Effector CD4-positive, alpha-beta T cell (primary cell): ENCODE data around the gene CST7.
A peak's percentile ranks its signal among the peaks of the same experiment; 100 is the strongest.
"Not testable (repeated sequence)": the region's sequence is repeated elsewhere in the genome, so short reads cannot be mapped to it uniquely, and the experiment has no call there.

Source experiments
- DNase-seq: peaks from one replicate; pipeline ENCODE4 v3.0.0-alpha.2; 2020
- total RNA-seq: gene quantifications from one replicate; lab custom pipeline; 2026; lab: John Stamatoyannopoulos, UW

Gene CST7
- total RNA-seq = 6.8 reads per million, percentile 25 among the genes with 10 or more reads in this experiment

DNA sequence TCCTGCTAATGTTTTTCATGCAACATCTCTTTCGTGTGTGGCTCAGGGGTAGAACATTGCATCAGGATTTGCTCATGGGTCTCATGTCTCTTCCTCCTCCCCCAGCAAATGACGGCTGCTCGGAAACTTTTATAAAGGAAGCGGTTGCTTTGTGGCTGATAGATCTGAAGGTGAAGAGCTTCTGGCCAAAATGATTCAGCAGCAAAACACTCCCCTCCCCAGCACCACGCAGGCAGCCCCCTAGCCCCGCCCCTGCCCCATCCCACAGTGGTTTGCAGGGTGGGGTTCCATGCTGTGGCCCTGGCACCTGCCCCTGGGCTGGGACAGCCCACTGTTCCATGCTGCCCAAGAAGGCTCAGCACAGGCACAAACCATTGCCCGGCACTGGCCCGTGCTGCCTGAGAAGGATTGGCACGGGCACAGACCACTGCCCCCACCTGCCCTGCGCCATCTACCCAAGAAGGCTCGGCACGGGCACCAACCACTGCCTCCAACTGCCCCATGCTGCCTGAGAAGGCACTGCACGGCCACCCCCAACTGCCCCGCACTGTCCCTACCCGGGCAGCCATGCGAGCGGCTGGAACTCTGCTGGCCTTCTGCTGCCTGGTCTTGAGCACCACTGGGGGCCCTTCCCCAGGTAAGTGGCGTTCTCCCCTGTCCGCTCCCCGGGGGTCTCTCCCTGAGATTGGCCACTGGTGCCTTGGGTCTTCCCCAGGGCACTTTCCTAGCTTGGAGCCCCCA is at the start of gene CST7:
CST7 (plus strand) TSS at position 331 of the 741 bp plus-strand sequence; CDS start at position 568, 237 bp downstream.
- peak; percentile 68 for DNase-seq

DNA sequence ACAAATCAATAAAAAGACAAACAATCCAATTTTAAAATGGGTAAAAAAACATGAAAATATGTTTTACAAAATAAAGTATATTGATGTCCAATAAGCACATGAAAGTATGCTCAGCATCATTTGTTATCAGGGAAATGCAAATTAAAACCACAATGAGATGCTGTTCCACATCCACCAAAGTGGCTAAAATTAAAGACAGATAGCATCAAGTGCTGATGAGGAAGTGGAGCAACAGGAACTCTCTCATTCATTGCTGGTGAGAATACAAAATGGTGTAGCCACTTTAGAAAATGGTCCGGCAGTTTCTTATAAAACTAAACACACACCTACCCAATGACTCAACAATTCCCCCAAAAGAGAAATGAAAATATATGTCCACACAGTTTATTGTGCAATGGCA is 42.3 kb upstream of the CST7 start:
- DNase-seq = no peak

GRCh38 chr20:24908642-24909041 is 40.4 kb upstream of the CST7 start:
- no peak for DNase-seq

- DNase-seq = no peak
These were observed 39.8 kb upstream of the CST7 start for GRCh38 chr20:24909086-24909780.

GRCh38 chr20:24909861-24910260 is 39.2 kb upstream of the CST7 start:
- DNase-seq = no peak

DNA sequence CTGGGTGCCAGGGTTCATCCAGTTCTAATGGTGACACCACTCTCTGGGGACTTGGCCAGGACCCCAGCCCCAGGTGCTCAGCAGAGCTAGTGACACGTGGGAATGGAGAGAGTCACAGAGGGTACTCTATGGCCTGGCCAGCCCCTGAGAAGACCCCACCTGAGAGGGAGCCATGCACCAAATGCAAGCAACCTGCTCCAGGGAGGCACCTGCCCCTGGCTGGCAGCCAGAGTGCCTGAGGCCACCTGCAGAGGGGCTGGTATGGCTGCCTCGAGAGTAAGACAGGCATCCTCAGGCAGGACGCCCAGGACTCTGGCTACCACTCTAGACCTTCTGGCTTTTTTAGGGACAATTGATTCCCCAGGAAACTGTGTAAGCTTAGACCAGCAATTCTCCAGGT is 38.6 kb upstream of the CST7 start:
- no peak for DNase-seq

GRCh38 chr20:24911461-24911860 is 37.6 kb upstream of the CST7 start:
- DNase-seq = no peak

DNA sequence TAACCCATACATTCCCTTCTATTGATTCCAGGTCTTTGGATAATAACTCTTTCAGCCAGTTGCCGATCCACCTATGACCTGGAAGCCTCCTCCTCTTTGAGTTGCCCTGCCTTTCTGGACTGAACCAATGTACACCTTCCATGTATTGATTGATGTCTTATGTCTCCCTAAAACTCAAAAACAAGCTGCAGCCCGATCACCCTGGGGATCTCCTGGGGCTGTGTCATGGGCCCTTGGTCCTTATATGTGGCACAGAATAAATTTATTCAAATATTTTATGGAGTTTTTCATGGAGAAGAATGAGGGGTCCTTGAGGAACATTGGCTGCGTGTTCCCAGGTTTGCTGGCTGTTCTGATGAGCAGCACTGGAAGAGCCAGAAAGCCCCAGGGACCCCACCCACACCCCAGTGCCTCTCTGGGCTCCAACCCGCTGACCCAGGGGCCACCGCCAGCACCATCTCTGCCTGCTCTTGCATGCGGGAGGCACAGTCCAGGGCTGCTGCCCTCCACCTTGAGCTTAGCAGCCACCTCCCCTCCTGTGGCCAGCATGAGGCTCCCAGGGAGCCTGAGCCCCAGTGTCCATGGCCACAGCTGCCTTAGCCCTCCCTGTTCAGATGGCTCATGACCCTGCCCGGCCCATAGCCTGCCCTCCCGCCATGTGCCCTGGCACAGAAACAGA is 36.5 kb upstream of the CST7 start:
- DNase-seq = no peak

DNA sequence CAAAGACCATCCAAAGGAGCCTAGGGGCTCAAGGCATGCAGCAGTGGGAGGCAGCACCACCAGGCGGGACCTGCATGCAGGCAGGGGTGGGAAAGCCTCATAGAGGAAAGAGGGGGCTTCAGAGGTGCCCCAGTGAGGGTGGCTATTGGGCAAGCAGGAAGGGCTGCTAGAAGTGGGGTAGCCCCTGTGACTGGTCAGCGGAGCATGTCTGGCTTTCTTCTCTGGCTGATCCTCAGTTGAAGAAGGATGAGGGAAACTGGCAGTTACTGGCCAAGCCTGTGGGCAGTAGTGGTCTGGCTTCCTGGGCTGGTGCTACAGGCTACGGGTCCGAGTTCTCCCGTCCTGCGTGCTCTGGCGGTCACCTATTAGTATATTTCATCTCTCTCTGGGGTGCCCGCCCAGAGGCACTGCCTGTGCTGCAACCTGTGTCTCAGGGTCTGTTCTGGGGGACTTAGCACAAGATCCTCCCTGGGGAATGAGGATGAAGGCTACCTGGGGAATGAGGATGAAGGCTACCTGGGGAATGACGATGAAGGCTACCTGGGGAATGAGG is 35.9 kb upstream of the CST7 start:
- DNase-seq = no peak

GRCh38 chr20:24914388-24915241 is 34.5 kb upstream of the CST7 start:
- DNase-seq = no peak

- DNase-seq = no peak
These were observed 33.6 kb upstream of the CST7 start for GRCh38 chr20:24915440-24915839.

DNA sequence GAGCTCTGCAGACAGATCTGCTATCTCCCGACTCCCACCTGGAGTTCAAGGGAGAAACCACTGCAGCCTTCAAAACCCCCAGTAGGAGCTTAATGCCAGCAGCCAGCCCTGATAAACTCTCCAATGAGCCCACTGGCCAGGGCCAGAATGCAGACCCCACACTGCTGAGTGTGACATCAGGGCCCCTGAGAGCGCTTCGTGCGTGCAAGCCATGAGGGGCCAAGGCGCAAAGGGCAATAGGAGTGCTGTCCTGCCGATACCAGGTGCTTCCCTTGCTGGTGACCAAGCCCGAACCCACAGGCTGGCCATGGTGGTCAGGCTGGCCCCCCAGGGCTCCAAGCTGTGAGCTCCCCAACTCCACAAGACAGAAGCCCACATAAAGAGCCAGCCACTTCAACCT is 33.2 kb upstream of the CST7 start:
- no peak for DNase-seq

DNA sequence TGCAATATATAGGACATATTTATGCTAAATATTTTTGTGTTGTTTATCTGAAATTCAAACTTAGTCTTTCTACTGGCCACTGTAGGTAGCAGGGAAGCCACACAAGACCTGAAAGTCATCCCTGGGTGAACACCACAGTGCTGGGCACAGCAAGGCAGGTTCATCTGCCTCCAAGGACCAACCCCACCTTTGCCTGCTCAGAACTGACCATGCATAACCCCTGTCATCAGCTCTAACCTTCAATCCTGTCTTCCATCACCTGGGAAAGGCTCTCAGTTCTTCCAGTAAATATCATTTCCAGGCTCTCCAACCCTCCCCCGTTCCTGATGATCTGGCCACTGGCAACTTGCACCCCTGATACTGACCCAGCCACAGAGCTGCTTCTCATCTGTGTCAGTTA is 32.7 kb upstream of the CST7 start:
- no peak for DNase-seq

- DNase-seq = no peak
These were observed 32.0 kb upstream of the CST7 start for GRCh38 chr20:24917056-24917455.

DNA sequence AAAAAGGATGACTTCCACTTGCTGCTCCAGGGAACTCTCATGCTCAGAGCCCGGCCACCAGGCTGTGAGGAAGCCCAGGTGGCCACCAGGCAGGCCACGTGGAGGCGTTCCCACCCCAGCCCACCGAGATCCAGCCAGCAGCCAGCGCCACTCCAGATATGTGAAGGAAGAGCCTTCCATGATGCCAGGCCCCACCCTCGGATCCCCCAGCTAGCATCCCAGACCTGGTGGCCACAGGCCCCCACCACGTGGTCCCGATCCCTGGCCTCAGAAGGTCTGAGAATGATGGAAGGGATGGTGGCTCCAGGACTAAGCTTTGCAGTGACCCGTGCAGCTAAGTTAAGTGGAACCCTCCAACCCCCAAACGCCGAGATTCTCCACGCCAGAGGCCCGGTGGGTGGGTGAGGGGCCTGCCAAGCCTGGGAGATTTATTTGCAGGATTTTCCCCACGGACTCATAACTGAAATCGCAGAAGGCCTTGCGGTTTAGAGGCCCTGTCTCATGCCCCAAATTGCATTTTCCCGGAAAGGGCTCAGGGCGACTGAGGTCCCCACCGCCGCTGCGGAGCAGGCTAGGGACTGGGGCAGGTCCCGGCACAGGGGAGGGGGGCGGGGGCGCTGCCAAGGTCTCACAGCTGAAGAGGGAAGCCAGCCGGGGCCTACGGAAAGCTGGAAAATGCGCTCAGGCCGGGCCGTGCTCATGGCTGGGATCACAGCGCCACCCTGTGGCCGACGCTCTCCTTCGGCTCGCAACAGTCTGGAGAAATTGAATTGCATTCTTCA is 31.1 kb upstream of the CST7 start:
- DNase-seq = peak; percentile 18

DNA sequence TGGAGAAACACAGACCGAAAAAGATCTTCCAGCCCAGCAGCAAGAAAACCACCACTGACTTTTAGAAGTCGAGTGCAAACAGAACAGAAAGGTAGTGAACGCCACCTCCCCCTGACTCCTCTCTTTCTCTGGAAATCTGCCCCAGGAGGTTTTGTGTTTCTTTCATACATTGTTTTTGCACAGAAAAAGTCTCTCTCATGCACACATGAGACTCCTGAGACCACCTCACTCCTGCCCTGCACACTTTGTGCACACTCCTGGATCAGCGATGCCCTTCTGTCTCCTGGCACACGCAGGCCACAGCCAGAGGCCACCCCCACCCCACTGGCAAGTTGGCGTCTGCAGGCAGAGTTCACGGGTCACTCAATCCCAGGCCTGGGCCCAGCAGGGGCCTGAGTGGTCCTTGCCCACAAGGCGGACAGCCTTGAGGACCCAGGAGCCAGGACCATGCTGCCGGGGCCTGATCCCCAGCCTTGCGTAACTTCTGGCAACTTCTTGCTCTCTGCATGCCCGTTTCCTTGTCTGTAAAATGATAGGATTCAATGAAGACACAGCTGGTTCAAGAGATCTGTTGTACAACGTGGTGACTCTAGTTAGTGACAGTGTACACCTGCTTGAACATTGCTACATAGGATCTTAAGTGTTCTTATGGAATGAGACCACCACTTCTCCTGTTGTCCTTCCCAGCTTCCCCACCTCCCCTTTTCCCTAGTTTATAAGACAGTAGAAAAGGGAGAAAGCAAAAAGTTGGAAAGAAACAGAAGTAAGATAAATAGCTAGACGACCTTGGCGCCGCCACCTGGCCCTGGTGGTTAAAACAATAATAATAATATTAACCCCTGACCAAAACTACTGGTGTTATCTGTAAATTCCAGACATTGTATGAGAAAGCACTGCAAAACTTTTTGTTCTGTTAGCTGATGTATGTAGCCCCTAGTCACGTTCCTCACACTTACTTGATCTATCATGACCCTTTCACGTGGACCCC is 30.2 kb upstream of the CST7 start:
- DNase-seq = no peak

- DNase-seq = not testable (repeated sequence)
These were observed 29.4 kb upstream of the CST7 start for GRCh38 chr20:24919665-24920064.

GRCh38 chr20:24920706-24921105 is 28.4 kb upstream of the CST7 start:
- not testable (repeated sequence) for DNase-seq

DNA sequence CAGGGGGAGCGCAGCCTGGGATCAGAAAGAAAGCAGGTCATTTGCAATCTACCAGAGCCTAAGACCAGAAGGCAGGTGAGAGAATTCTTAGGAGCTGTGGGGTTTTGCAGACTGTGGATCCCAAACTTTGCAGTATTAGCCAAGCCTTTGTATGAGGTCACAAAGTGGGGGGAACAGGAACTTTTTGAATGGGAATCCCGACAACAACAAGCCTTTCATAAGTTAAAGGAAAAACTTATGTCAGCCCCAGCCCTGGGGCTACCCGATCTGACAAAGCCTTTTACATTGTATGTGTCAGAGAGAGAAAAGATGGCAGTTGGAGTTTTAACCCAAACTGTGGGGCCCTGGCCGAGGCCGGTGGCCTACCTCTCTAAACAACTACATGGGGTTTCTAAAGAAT is 19.8 kb upstream of the CST7 start:
- DNase-seq = not testable (repeated sequence)
